Measurements from ENCODE around the gene PCDHGA10. TPM values are rescaled to one million over a fixed set of nuclear protein-coding genes. Genes with fewer than 3 reads are reported as not detected.
"Not testable (repeated sequence)": the region's sequence is repeated elsewhere in the genome, so short reads cannot be mapped to it uniquely, and the experiment has no call there.

The PCDHGA10 gene
- total RNA-seq, 6 experiments from 2014 or later, result 1.5 to 4.6 (median 2.8) TPM

GRCh38 chr5:141397756-141398551 lies 14.8 kb upstream of the PCDHGA10 start, which contains the start of gene PCDHGB5:
Gene PCDHGB5, plus strand, starts transcription at chr5:141397947. Its CDS starts 181 bp downstream, at chr5:141398128.
- WGBS (ENCODE audit: insufficient coverage, low coverage, low lambda C conversion rate, missing lambda C conversion rate), result 3% methylated on average over 18 of the region's 43 CpGs
- peak in 1 of 3 donors; percentile 57 for DNase-seq
- H3K27ac ChIP-seq; H3K4me1 ChIP-seq; H3K36me3 ChIP-seq; H3K27me3 ChIP-seq; intact Hi-C loops (cut with DNase I): not testable (repeated sequence)
- peak; percentile 98 to 100 (median 99) for ATAC-seq
- TF ChIP-seq CTCF (IDR thresholded peaks at IDR 0.05), result peak; percentile 47 to 70 (median 58)
- Histone ChIP-seq H3K4me3 (peak within 1 kb of the TSS; percentile 33 to 49 (median 38)), H3K9me3 (peaks cover 0 to 15% (median 6%) of the 10 kb centered on the region in 4 donors)

- no peak for TF ChIP-seq CTCF (IDR thresholded peaks at IDR 0.05)
- TF ChIP-seq POLR2A (IDR thresholded peaks at IDR 0.05), result no peak
Observed at GRCh38 chr5:141398608-141399007, 14.2 kb upstream of the PCDHGA10 start.

GRCh38 chr5:141399555-141400258 lies 13.1 kb upstream of the PCDHGA10 start:
- no peak for TF ChIP-seq POLR2A (IDR thresholded peaks at IDR 0.05)
- H3K4me3 ChIP-seq, result no peak overlapping the region
- ATAC-seq, result no peak
- no CpG with 5 or more reads among the region's 61 CpGs for WGBS (ENCODE audit: insufficient coverage, low coverage, low lambda C conversion rate, missing lambda C conversion rate)
- H3K27ac ChIP-seq, result no peak overlapping the region
- DNase-seq, result no peak
- no peaks in the 10 kb centered on the region for H3K27me3 ChIP-seq
- H3K9me3 ChIP-seq, result peaks cover 0 to 22% (median 7%) of the 10 kb centered on the region in 4 donors
- intact Hi-C loops (cut with DNase I), result loop anchor here in 1 of 2 donors (10.0 kb wide), 1 partner anchor 155 kb away; no protein-coding TSS in a partner anchor
- no peaks in the 10 kb centered on the region for H3K4me1 ChIP-seq
- no peaks in the 10 kb centered on the region for H3K36me3 ChIP-seq

More at GRCh38 chr5:141398608-141399007, 14.2 kb upstream of the PCDHGA10 start:
- Histone ChIP-seq H3K9me3 (peaks cover 0 to 17% (median 7%) of the 10 kb centered on the region in 4 donors), H3K4me3 (no peak overlapping the region), H3K4me1 (no peaks in the 10 kb centered on the region), H3K36me3 (no peaks in the 10 kb centered on the region), H3K27me3 (no peaks in the 10 kb centered on the region), H3K27ac (no peak overlapping the region)
- intact Hi-C loops (cut with DNase I), result no loop called here
- ATAC-seq, result no peak
- WGBS (ENCODE audit: insufficient coverage, low coverage, low lambda C conversion rate, missing lambda C conversion rate), result 22% methylated on average over 7 of the region's 15 CpGs
- no peak for DNase-seq

- Histone ChIP-seq H3K27me3 (no peaks in the 10 kb centered on the region), H3K4me1 (no peaks in the 10 kb centered on the region), H3K4me3 (peak within 1 kb of the TSS in 1 of 3 donors; percentile 35), H3K36me3 (no peaks in the 10 kb centered on the region), H3K27ac (no peak within 1 kb of the TSS), H3K9me3 (peaks cover 0 to 22% (median 4%) of the 10 kb centered on the region in 4 donors)
- DNase-seq (peak in 1 of 3 donors; percentile 45), ATAC-seq (peak; percentile 55 to 67 (median 62))
- intact Hi-C loops (cut with DNase I), result loop anchor here in 1 of 2 donors (10.0 kb wide), 1 partner anchor 152 kb away; no protein-coding TSS in a partner anchor
- WGBS (ENCODE audit: insufficient coverage, low coverage, low lambda C conversion rate, missing lambda C conversion rate), result 34% methylated on average over 27 of the region's 27 CpGs
- no peak for TF ChIP-seq POLR2A (IDR thresholded peaks at IDR 0.05)
- peak in 3 of 4 donors; percentile 25 to 40 (median 33) for TF ChIP-seq CTCF (IDR thresholded peaks at IDR 0.05)
Observed at GRCh38 chr5:141402553-141403243, 10.1 kb upstream of the PCDHGA10 start, which contains the start of gene PCDHGA9. Gene PCDHGA9, plus strand, starts transcription at chr5:141402778. Its CDS starts 175 bp downstream, at chr5:141402953.
